Neuron (in vitro differentiated cells): ENCODE results near the gene CACNA1F.

ENCODE experiments used
- H2AFZ ChIP-seq: one replicate; pipeline ENCODE4 v1.6.1; 2013; ENCODE audit warnings: low read depth, mild to moderate bottlenecking, inconsistent platforms, low read length, moderate library complexity
- H3K27me3 ChIP-seq: one replicate; pipeline ENCODE4 v1.6.1; 2013; ENCODE audit warnings: low read length; ENCODE audit not compliant: insufficient read depth
- H3K36me3 ChIP-seq: one replicate; pipeline ENCODE4 v1.6.1; 2013; ENCODE audit warnings: low read length; ENCODE audit not compliant: insufficient read depth
- H3K4me1 ChIP-seq: one replicate; pipeline ENCODE4 v1.6.1; 2013; ENCODE audit warnings: low read length; ENCODE audit not compliant: insufficient read depth
- H3K4me3 ChIP-seq: 2 replicates; pipeline ENCODE4 v1.5.1; 2013; ENCODE audit warnings: mild to moderate bottlenecking, low read length, moderate library complexity
- H3K9me3 ChIP-seq: one replicate; pipeline ENCODE4 v1.6.1; 2013; ENCODE audit warnings: low read length

The CACNA1F gene

DNA sequence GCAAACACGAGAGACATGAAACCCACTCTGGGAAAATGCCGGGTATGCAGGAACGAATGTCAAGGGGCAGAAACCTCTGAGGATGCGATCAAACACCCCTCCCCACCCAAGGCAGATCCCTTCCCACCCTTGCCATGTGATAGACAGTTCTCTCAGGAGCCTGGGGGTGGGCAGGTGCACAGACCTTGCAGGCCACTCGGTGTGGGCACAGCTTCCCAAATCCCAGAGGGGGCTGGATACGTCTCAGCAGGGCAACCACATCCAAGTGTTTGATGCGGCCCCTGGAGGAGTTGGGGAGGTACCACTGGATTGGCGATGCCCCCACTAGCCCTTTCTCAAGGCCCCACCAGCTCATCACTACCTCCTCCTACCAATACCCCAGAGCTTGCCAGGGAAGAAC, 22.7 kb downstream of the CACNA1F start:
- Histone ChIP-seq H3K9me3 (no peaks in the 10 kb centered on the region), H3K4me1 (no peaks in the 10 kb centered on the region), H3K4me3 (no peak overlapping the region), H2AFZ (no peak overlapping the region), H3K36me3 (no peaks in the 10 kb centered on the region), H3K27me3 (no peaks in the 10 kb centered on the region)

DNA sequence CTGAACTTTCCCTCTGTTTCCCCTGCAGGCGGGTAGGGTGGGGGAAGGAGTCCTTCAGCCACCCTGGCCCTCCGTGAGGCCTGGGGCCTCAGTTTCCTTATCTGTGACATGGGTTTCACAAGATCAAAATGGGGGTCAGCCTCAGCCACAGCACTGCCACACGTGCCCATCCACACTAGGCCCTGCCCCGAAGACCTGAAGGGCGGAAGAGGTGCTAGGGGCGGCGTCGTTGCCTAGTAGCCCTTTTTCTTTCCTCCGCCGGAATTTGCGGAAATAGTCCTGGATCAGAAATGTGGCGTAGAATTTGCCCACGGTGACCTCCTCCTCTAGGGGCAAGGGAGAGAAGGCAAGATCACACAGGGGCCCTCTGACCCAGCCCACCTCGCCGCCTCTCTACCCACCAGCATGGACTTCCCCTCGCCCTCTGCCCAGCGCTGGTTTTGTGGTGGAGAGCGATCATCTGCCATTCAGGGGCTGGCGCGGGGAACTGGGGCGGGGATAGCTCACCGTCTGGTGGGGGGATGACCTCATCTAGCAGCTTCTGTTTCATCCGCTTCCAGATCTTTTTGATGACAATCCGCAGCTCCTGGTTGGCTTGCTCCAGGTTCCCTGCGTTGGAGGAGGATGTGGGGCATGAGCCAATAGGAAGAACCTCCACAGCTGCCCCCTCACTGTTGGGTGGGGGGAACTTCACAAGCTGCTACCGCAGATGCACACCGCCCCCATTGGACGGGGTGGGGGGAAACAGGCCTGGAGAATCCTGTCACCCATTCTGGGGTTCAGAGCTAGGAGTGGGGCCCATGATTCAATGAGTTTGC, 23.5 kb downstream of the CACNA1F start:
- Histone ChIP-seq H3K9me3 (no peaks in the 10 kb centered on the region), H3K4me3 (no peak overlapping the region), H3K4me1 (no peaks in the 10 kb centered on the region), H3K27me3 (peaks cover 3% of the 10 kb centered on the region), H2AFZ (no peak overlapping the region), H3K36me3 (no peaks in the 10 kb centered on the region)

DNA sequence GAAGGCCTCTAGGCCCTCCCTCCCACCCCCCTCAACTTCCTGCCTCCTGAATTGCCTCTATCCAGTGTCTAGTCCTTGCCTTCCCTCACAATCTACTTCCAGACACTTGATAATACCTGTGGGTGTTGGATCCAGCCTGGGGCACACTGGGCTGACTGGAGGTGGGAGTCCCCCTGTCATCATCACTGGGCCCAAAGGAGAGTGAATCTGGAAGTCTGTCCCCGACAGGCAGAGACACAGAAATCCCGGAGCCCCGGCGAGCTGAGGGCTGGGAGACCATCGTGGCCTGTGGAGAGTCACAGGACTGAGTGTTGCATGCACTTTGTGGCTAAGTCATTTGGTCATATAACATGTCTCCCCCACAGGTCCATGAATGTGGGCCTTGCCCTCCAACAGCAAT, 24.7 kb downstream of the CACNA1F start:
- H2AFZ ChIP-seq, result no peak overlapping the region
- no peaks in the 10 kb centered on the region for H3K9me3 ChIP-seq
- peaks cover 11% of the 10 kb centered on the region for H3K27me3 ChIP-seq
- H3K36me3 ChIP-seq, result no peaks in the 10 kb centered on the region
- H3K4me3 ChIP-seq, result no peak overlapping the region
- no peaks in the 10 kb centered on the region for H3K4me1 ChIP-seq

DNA sequence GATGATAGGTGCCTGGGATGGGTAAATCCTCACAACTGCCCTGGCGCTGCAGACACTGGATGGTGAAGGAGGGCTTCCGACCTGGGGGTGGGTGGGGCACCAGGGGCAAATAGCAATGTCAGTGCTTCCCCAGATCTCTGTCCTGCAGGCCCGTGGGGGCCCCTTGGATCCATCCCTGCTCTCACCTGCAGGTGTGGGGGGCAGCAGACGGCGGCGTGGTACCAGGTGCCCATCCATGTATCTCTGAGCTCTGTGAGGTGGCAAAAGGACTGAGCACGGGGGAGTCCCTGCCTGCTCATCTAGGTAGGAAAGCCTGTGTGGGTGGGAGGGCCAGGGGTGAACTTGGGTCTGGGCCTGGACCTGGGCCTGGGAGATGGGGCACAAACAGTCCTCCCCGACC, 26.6 kb downstream of the CACNA1F start:
- peaks cover 11% of the 10 kb centered on the region for H3K27me3 ChIP-seq
- H3K4me1 ChIP-seq, result no peaks in the 10 kb centered on the region
- no peaks in the 10 kb centered on the region for H3K36me3 ChIP-seq
- no peaks in the 10 kb centered on the region for H3K9me3 ChIP-seq
- H3K4me3 ChIP-seq, result no peak overlapping the region
- H2AFZ ChIP-seq, result no peak overlapping the region

DNA sequence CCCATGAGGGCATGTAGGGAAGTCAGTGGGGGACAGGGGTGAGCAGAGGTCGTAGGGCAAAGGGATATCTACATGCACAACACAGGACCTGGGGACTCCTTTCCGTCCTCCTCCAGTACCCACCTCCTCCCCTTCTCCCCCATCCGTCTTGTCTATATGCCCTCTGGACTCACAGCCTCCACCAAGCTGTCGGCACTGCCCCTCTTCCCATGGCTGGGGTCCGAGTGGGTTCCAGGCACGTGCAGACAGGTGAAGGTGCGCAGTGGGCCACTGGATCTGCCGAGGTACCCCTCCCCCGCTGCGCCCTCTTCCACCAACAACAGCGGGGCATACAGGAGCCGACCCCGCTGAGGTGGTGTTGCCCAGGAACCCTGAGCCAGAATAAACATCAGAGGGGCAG, 27.7 kb downstream of the CACNA1F start:
- Histone ChIP-seq H3K4me1 (no peaks in the 10 kb centered on the region), H3K27me3 (peaks cover 11% of the 10 kb centered on the region), H3K36me3 (no peaks in the 10 kb centered on the region), H3K4me3 (no peak overlapping the region), H3K9me3 (no peaks in the 10 kb centered on the region), H2AFZ (no peak overlapping the region)

DNA sequence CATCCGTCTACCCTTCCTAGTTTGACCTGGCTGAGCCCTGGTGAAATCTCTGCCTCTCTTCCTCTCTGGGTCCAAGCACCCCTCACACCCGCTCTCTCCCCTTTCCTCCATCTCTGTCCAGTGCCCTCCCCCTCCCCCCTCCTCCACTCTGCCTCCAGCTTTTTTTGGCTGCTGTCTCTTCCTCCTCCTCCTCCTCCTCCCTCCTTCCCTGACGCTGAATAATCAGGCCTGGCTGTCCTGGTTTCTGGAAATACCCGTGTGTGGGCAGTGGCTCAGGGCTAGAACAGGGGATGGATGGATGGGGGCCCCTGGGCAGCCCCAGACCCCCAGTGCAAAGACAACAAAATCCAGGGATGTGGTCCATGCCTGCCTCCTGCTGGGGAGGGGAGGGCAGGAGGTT, 28.4 kb downstream of the CACNA1F start:
- no peak overlapping the region for H2AFZ ChIP-seq
- peaks cover 11% of the 10 kb centered on the region for H3K27me3 ChIP-seq
- no peaks in the 10 kb centered on the region for H3K9me3 ChIP-seq
- no peak overlapping the region for H3K4me3 ChIP-seq
- H3K36me3 ChIP-seq, result no peaks in the 10 kb centered on the region
- H3K4me1 ChIP-seq, result no peaks in the 10 kb centered on the region

DNA sequence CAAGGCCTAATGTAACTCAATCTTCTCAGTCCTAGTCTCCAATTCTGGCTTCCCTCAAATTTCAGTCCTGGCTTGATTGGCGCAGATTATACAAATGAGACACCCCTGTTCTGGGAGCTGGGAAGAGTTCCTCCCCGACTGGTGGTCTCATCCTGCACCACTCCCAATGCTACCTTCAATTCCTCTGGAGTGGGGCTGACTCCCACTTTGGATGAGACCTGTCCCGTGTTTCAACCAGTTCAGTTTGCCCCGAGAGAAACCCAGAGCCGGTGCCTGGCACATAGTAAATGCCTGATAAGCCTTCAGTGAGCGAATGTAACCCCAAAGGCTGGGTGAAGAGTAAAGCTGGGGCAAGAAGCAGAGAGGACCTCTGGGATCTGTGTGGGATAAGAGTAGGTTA, 29.1 kb downstream of the CACNA1F start:
- Histone ChIP-seq H2AFZ (no peak overlapping the region), H3K36me3 (no peaks in the 10 kb centered on the region), H3K4me3 (no peak overlapping the region), H3K4me1 (no peaks in the 10 kb centered on the region), H3K9me3 (no peaks in the 10 kb centered on the region), H3K27me3 (peaks cover 11% of the 10 kb centered on the region)

DNA sequence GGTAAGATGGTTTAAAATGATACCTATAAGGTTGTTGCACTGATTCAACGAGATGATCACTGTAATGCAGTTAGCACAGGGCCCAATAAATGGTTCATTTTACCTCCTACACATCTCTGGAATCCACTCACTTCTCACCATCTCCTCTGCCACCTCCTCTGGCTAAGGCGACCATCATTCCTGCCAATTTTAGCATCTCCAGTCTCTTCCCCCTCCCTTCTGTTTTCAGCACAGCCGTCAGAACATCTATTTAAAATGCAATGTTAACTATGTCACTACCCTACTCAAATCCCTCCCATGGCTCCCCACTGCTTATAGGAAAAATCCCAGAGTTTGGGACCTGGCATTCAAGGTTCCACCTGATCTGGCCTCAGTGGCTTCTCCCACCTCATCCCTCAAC, 29.6 kb downstream of the CACNA1F start:
- H3K36me3 ChIP-seq, result no peaks in the 10 kb centered on the region
- H3K4me3 ChIP-seq, result no peak overlapping the region
- no peaks in the 10 kb centered on the region for H3K4me1 ChIP-seq
- no peak overlapping the region for H2AFZ ChIP-seq
- no peaks in the 10 kb centered on the region for H3K9me3 ChIP-seq
- peaks cover 11% of the 10 kb centered on the region for H3K27me3 ChIP-seq

DNA sequence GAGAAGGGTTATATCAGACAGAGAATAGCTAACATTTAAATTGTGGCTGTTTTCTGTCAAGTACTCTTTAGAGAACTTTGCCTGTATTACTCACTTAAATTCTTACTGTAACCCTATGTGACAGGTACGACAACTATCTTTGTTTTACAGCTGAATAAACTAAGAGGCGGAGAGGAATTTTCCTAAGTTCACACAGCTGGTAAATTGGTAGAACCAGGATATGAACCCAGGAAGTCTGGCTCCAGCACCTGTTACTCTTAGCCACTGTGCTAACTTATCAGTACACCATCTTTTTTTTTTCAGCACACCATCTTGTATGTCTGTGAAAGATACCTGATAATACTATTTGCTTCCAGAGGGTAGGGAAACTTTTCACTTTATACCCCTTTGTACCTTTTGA, 31.1 kb downstream of the CACNA1F start:
- Histone ChIP-seq H3K36me3 (no peaks in the 10 kb centered on the region), H3K4me1 (no peaks in the 10 kb centered on the region)

DNA sequence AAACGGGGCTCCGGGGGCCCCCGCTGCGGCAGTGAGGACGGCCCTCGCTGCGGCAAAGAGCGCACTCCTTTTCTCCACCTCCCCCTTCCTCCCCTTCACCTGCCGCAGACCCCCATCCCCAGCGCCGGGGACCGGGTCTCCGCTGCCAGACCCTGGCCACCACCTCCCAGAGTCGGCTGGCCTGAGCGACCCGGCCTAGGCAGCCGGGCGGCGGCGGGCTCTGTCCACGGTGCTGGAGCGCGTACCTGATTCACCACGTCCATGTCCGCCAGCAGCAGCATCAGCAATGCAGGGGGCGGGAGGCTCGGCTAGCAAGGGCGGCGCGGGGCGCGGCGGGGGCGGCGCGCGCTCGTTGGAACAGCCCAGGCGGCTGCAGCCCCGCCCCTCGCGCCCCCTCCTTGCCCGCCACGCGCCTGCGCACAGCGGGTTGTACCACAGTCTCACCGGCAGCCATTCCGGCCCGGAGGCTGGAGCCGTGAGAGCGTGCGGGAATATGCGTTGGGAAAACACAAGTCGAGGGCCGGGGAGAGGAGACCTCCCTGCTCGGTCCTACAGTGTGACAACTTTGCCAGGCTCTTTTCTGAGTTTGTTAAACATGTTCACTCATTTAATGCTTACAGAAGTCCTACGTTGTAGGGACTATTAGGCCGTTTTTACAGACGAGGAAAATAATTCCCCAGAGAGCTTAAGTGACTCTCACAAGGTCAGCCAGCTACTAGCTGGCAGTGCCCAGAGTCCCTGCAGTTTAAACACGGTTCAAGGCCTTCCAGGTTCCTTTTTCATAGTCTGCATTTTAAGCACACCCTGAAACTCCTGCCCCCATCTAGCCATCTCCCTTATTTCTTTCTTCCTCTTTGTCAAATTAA, 33.0 kb downstream of the CACNA1F start, which contains the start of gene SYP:
TSS of gene SYP (minus strand) at position 288 of the 866 bp plus-strand sequence. CDS start at position 281, 7 bp downstream.
- Histone ChIP-seq H3K9me3 (no peaks in the 10 kb centered on the region), H3K4me3 (peak within 1 kb of the TSS; percentile 42), H3K36me3 (no peaks in the 10 kb centered on the region), H2AFZ (peak within 1 kb of the TSS; percentile 50), H3K27me3 (peaks cover 8% of the 10 kb centered on the region), H3K4me1 (no peaks in the 10 kb centered on the region)

More for the DNA sequence above, 31.1 kb downstream of the CACNA1F start:
- Histone ChIP-seq H2AFZ (no peak overlapping the region), H3K27me3 (peaks cover 11% of the 10 kb centered on the region), H3K9me3 (no peaks in the 10 kb centered on the region), H3K4me3 (no peak overlapping the region)

DNA sequence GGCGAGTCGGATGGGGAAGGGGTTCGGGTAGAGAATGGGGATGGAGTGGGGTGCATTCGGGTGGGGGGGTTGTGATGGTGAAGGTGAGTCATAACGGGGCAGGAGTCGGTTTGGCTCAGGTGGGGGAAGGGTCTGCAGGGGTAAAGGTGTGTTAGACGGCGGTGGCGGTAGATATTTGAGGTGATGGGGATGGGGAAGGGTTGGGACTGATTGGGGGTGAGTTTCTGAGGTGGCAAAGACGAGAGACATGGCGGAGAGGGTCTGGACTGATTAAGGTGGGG, 33.9 kb downstream of the CACNA1F start:
- Histone ChIP-seq H3K36me3 (no peaks in the 10 kb centered on the region), H3K4me3 (peak overlapping the region; percentile 42), H3K27me3 (peaks cover 6% of the 10 kb centered on the region), H2AFZ (no peak overlapping the region), H3K4me1 (no peaks in the 10 kb centered on the region), H3K9me3 (no peaks in the 10 kb centered on the region)

DNA sequence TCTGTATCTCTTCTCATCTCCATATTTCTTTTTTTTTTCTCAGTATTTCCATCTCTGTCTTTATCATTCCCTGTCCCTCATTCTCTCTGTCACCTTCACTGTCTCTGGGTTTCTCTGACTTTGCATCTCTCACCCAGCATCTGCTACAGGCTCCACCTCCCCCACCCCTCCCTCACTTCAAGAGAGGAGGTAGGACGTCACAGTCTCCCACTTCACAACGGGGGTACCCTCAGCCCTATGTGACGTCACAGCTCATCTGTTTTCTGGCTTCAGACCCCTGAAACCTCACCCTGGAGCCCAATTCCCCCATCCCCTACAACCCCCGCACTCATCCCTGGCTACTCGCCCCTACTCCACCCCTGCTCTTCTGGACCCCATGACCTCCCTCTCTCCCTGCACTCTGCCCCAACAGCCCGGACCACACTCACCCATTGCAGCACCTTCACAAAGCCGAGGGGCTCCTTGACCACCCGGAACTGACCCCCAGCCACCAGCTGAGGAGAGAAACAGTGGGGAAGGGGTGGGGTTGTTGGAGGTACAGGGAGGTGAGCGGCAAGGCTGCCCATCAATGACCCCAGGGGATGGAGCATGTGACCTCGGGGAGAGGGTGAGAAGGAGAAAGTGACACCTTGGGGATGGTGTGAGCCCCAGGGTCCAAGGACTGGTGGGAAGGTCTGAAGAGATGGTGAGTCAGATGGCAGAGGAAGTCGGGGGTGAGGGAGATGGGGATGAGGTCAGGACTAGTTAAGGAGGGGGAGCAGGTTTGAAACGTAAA, 34.4 kb downstream of the CACNA1F start:
- H2AFZ ChIP-seq, result no peak overlapping the region
- peak overlapping the region; percentile 42 for H3K4me3 ChIP-seq
- peaks cover under 1% of the 10 kb centered on the region for H3K27me3 ChIP-seq
- H3K9me3 ChIP-seq, result no peaks in the 10 kb centered on the region
- no peaks in the 10 kb centered on the region for H3K36me3 ChIP-seq
- H3K4me1 ChIP-seq, result no peaks in the 10 kb centered on the region

DNA sequence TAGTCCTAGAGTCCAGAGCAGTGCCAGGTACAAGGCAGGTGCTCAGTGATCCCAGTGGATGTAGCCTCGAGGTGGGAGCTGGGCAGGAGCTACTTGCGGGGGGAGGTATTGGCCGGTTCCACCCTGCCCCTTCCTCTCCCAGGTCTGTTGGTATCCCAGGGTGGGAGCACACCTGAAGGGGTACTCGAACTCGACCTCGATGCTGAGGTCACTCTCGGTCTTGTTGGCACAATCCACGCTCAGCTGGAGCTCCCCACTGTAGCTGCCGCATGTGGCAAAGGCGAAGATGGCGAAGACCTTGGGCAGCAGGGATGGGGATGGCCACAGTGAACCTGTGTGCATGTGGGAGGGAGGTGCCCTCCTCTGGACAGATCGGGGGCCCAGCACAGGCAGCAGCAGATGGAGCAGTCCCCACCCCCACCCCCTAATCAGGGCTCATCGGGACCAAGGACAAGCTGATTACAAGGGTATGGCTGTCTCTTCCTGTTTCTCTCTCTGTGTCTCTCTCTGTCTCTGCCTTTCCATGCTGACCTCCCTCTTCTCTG, 35.5 kb downstream of the CACNA1F start:
- Histone ChIP-seq H3K36me3 (no peaks in the 10 kb centered on the region), H3K4me3 (no peak overlapping the region), H3K27me3 (no peaks in the 10 kb centered on the region), H3K9me3 (no peaks in the 10 kb centered on the region), H3K4me1 (no peaks in the 10 kb centered on the region), H2AFZ (no peak overlapping the region)
